ENCODE measurements around the gene CAMK2B. TPM values are rescaled to one million over a fixed set of nuclear protein-coding genes. Genes with fewer than 3 reads are reported as not detected.

The CAMK2B gene
- polyA plus RNA-seq, 2 of the 4 experiments (the other 2 are of a cell fraction), result 0.17 TPM; not detected in 1

DNA sequence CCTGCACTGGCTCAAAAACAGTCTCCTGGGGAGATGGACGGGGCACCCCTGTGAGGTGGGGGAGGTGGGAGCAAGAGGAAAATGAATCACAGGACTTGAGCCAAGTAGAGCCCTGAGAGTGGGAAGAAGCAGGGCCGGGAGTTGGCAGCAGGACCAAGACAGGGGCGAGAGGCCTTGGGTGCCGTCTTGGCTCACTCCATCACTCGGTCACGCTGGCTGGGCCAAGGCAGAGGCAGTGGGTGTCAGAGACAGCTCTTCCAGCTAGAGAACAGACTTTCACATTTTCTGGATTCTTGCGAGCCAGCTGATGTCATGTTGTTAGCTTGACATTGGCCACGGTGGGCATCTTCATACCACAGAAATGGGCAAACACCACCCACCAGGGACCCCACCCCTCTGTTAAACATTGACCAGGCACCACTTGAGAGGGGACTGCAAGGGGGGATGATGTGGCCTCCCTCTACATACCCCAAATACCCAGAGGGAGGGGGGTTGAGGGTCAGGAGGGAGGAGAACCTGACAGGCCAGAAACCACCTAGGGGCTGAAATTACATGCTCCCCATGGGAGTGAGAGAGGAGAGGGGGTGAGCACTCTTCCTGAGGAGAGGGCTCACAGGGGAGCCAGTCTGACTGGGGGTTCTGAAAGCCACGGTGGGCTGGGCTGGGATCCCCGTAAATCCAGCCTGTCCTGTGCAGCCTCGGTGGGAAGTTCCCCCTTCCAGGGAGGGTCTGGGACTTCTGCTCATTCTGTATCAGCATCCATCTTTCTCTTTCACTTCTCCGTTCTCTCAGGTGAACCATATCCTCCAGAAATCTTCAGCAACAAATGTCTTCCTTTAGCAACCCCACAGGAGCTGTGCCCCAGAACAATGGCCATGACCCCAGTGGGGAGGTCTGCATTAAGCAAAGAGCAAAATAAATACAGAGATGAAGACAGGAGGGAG, 19.6 kb downstream of the CAMK2B start:
- DNase-seq (ENCODE audit: low read depth in 1 of 2, low spot score in 1 of 2) (no peak), ATAC-seq (no peak), FAIRE-seq (no peak)
- Histone ChIP-seq H3K27ac (no peak overlapping the region), H3K4me2 (no peak overlapping the region), H3K4me3 (no peak overlapping the region), H3K4me1 (no peaks in the 10 kb centered on the region), H3K9me3 (no peaks in the 10 kb centered on the region)
- ChIA-PET CTCF (interaction anchor here (0.6 kb wide), 1 partner anchor 65 kb away, joined by 3 read pairs; no protein-coding TSS in a partner anchor), POLR2A (no interaction called here)
- 68% methylated on average over 12 of the region's 12 CpGs for WGBS (ENCODE audit: missing lambda C conversion rate)
- TF ChIP-seq HEYL (CRISPR knock-in tag; IDR thresholded peaks at IDR 0.05), result no peak
- no peak for TF ChIP-seq CBX2 (IDR thresholded peaks at IDR 0.05; ENCODE audit: borderline replicate concordance, low read depth)
- TF ChIP-seq RCOR1 (IDR thresholded peaks at IDR 0.05; ENCODE audit: low read depth, low read length), result no peak
- no peak for TF ChIP-seq TP53 (CRISPR knock-in tag; IDR thresholded peaks at IDR 0.05)
- TF ChIP-seq ZNF302 (CRISPR knock-in tag; IDR thresholded peaks at IDR 0.05), result no peak
- TF ChIP-seq ZFP36 (IDR thresholded peaks at IDR 0.05; ENCODE audit: borderline replicate concordance, partially characterized antibody), result no peak
- no peak for TF ChIP-seq CEBPB (IDR thresholded peaks at IDR 0.05)
- TF ChIP-seq, protein P1, sequence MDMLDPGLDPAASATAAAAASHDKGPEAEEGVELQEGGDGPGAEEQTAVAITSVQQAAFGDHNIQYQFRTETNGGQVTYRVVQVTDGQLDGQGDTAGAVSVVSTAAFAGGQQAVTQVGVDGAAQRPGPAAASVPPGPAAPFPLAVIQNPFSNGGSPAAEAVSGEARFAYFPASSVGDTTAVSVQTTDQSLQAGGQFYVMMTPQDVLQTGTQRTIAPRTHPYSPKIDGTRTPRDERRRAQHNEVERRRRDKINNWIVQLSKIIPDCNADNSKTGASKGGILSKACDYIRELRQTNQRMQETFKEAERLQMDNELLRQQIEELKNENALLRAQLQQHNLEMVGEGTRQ (IDR thresholded peaks at IDR 0.05), result no peak
- no peak for TF ChIP-seq RAD21 (conservative IDR thresholded peaks at IDR 0.05 in 1 of 2, IDR thresholded peaks at IDR 0.05 in 1 of 2)
- no peak for TF ChIP-seq FOXS1 (CRISPR knock-in tag; IDR thresholded peaks at IDR 0.05)
- TF ChIP-seq, protein P2, sequence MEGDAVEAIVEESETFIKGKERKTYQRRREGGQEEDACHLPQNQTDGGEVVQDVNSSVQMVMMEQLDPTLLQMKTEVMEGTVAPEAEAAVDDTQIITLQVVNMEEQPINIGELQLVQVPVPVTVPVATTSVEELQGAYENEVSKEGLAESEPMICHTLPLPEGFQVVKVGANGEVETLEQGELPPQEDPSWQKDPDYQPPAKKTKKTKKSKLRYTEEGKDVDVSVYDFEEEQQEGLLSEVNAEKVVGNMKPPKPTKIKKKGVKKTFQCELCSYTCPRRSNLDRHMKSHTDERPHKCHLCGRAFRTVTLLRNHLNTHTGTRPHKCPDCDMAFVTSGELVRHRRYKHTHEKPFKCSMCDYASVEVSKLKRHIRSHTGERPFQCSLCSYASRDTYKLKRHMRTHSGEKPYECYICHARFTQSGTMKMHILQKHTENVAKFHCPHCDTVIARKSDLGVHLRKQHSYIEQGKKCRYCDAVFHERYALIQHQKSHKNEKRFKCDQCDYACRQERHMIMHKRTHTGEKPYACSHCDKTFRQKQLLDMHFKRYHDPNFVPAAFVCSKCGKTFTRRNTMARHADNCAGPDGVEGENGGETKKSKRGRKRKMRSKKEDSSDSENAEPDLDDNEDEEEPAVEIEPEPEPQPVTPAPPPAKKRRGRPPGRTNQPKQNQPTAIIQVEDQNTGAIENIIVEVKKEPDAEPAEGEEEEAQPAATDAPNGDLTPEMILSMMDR (IDR thresholded peaks at IDR 0.05), result no peak
- no peak for TF ChIP-seq BHLHE40 (IDR thresholded peaks at IDR 0.05; ENCODE audit: low read depth, low read length)
- TF ChIP-seq EP300 (IDR thresholded peaks at IDR 0.05), result no peak
- TF ChIP-seq, protein P3, sequence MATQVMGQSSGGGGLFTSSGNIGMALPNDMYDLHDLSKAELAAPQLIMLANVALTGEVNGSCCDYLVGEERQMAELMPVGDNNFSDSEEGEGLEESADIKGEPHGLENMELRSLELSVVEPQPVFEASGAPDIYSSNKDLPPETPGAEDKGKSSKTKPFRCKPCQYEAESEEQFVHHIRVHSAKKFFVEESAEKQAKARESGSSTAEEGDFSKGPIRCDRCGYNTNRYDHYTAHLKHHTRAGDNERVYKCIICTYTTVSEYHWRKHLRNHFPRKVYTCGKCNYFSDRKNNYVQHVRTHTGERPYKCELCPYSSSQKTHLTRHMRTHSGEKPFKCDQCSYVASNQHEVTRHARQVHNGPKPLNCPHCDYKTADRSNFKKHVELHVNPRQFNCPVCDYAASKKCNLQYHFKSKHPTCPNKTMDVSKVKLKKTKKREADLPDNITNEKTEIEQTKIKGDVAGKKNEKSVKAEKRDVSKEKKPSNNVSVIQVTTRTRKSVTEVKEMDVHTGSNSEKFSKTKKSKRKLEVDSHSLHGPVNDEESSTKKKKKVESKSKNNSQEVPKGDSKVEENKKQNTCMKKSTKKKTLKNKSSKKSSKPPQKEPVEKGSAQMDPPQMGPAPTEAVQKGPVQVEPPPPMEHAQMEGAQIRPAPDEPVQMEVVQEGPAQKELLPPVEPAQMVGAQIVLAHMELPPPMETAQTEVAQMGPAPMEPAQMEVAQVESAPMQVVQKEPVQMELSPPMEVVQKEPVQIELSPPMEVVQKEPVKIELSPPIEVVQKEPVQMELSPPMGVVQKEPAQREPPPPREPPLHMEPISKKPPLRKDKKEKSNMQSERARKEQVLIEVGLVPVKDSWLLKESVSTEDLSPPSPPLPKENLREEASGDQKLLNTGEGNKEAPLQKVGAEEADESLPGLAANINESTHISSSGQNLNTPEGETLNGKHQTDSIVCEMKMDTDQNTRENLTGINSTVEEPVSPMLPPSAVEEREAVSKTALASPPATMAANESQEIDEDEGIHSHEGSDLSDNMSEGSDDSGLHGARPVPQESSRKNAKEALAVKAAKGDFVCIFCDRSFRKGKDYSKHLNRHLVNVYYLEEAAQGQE (IDR thresholded peaks at IDR 0.05), result no peak
- TF ChIP-seq HOXB5 (CRISPR knock-in tag; IDR thresholded peaks at IDR 0.05), result no peak
- TF ChIP-seq, protein P4, sequence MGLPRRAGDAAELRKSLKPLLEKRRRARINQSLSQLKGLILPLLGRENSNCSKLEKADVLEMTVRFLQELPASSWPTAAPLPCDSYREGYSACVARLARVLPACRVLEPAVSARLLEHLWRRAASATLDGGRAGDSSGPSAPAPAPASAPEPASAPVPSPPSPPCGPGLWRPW (IDR thresholded peaks at IDR 0.05), result no peak
- TF ChIP-seq NFE2L2 (conservative IDR thresholded peaks at IDR 0.05; ENCODE audit: low read length), result no peak
